KMS-11 (cell line): ENCODE data around the gene EFEMP1.

Experiments used
- H2AFZ ChIP-seq: fragments of 200-600 bp; sonication (generic); 2 replicates; pipeline ENCODE4 v1.6.1; 2016; ENCODE audit warnings: antibody characterized with exemption, mixed run types, low read depth
- H3K27ac ChIP-seq: fragments of 200-600 bp; sonication (generic); 2 replicates; pipeline ENCODE4 v1.6.1; 2016; ENCODE audit warnings: mild to moderate bottlenecking, mixed run types
- H3K27me3 ChIP-seq: fragments of 200-600 bp; sonication (generic); 2 replicates; pipeline ENCODE4 v1.6.1; 2017; ENCODE audit warnings: mild to moderate bottlenecking, low read depth, mixed run types, moderate library complexity; ENCODE audit not compliant: insufficient read depth
- H3K36me3 ChIP-seq: fragments of 200-600 bp; sonication (generic); 2 replicates; pipeline ENCODE4 v1.6.1; 2017; ENCODE audit warnings: mild to moderate bottlenecking, mixed run types; ENCODE audit not compliant: insufficient read depth
- H3K4me1 ChIP-seq: fragments of 200-600 bp; sonication (generic); 2 replicates; pipeline ENCODE4 v1.6.1; 2016; ENCODE audit warnings: mild to moderate bottlenecking, low read depth, mixed run types; ENCODE audit not compliant: poor library complexity, severe bottlenecking
- H3K4me2 ChIP-seq: fragments of 200-600 bp; sonication (generic); 2 replicates; pipeline ENCODE4 v1.7.0; 2016; ENCODE audit warnings: mild to moderate bottlenecking, mixed run types
- H3K4me3 ChIP-seq: fragments of 200-600 bp; sonication (generic); IDR thresholded peaks from 2 replicates; pipeline ENCODE4 v1.6.1; 2017; ENCODE audit warnings: low read depth, low read length, mixed read lengths; ENCODE audit not compliant: insufficient read depth
- H3K79me2 ChIP-seq: fragments of 200-600 bp; sonication (generic); 2 replicates; pipeline ENCODE4 v1.6.1; 2016; ENCODE audit warnings: low read depth, mixed run types; ENCODE audit not compliant: insufficient read depth
- H3K9ac ChIP-seq: fragments of 200-600 bp; sonication (generic); 2 replicates; pipeline ENCODE4 v1.6.1; 2016; ENCODE audit warnings: mild to moderate bottlenecking, mixed run types
- H4K20me1 ChIP-seq: fragments of 200-600 bp; sonication (generic); 2 replicates; pipeline ENCODE4 v1.6.1; 2016; ENCODE audit warnings: mild to moderate bottlenecking, mixed run types; ENCODE audit not compliant: insufficient read depth
- TF ChIP-seq, protein P1 (sequence below): fragments of 200-600 bp; sonication (generic); conservative IDR thresholded peaks from 2 replicates; pipeline ENCODE4 v1.6.1; 2017; ENCODE audit warnings: low read depth, mild to moderate bottlenecking, antibody characterized with exemption, low read length, moderate library complexity, mixed read lengths

EFEMP1 gene

DNA sequence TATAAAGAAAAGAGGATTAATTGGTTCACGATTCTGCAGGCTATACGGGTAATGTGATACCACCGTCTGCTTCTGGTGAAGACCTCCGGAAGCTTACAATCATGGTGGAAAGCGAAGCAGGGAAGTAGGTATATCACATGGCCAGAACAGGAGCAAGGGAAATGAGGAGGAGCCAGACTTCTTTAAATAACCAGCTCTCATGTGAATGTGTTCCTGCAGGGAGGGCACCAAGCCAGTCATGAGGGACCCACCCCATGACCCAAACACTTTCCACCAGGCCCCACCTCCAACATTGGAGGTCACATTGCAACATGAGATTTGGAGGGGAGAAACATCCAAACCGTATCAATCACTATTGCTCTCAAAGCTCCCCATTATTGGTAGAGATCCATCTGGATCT lies 61.8 kb downstream of the EFEMP1 start:
- H3K4me2 ChIP-seq = no peak overlapping the region

DNA sequence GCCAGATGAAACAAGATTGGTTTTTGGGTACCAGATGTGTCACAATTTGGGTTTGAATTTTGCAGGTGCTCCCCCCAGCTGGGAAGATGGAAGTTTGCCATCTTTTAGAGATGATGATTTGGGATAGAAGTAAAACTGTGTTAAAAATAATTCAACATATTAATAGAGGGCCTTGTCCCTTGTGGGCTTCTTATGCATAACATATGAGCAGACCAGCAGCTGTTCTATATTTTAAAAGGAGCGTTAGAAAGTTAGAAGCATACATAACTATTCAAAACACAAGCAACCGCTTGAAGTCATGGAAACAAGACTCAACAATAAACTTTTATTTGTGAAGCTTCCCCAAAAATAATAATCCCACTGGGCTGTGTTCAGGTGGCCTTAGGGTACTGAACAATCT lies 62.8 kb downstream of the EFEMP1 start:
- H3K4me2 ChIP-seq = no peak overlapping the region
- no peak overlapping the region for H2AFZ ChIP-seq
- no peaks in the 10 kb centered on the region for H3K79me2 ChIP-seq
- no peak overlapping the region for H3K9ac ChIP-seq
- H3K27me3 ChIP-seq = no peaks in the 10 kb centered on the region
- TF ChIP-seq, protein P1, sequence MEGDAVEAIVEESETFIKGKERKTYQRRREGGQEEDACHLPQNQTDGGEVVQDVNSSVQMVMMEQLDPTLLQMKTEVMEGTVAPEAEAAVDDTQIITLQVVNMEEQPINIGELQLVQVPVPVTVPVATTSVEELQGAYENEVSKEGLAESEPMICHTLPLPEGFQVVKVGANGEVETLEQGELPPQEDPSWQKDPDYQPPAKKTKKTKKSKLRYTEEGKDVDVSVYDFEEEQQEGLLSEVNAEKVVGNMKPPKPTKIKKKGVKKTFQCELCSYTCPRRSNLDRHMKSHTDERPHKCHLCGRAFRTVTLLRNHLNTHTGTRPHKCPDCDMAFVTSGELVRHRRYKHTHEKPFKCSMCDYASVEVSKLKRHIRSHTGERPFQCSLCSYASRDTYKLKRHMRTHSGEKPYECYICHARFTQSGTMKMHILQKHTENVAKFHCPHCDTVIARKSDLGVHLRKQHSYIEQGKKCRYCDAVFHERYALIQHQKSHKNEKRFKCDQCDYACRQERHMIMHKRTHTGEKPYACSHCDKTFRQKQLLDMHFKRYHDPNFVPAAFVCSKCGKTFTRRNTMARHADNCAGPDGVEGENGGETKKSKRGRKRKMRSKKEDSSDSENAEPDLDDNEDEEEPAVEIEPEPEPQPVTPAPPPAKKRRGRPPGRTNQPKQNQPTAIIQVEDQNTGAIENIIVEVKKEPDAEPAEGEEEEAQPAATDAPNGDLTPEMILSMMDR = no peak
- H3K4me3 ChIP-seq = no peak overlapping the region
- H3K36me3 ChIP-seq = no peaks in the 10 kb centered on the region
- no peak overlapping the region for H3K27ac ChIP-seq
- H4K20me1 ChIP-seq = no peaks in the 10 kb centered on the region
- no peaks in the 10 kb centered on the region for H3K4me1 ChIP-seq

More for the DNA sequence above, 61.8 kb downstream of the EFEMP1 start:
- no peak overlapping the region for H3K27ac ChIP-seq
- H3K27me3 ChIP-seq = no peaks in the 10 kb centered on the region
- H3K4me1 ChIP-seq = no peaks in the 10 kb centered on the region
- no peaks in the 10 kb centered on the region for H3K36me3 ChIP-seq
- no peak overlapping the region for H2AFZ ChIP-seq
- H3K79me2 ChIP-seq = no peaks in the 10 kb centered on the region
- H3K9ac ChIP-seq = no peak overlapping the region
- H3K4me3 ChIP-seq = no peak overlapping the region
- H4K20me1 ChIP-seq = no peaks in the 10 kb centered on the region
- TF ChIP-seq, protein P1 = no peak

DNA sequence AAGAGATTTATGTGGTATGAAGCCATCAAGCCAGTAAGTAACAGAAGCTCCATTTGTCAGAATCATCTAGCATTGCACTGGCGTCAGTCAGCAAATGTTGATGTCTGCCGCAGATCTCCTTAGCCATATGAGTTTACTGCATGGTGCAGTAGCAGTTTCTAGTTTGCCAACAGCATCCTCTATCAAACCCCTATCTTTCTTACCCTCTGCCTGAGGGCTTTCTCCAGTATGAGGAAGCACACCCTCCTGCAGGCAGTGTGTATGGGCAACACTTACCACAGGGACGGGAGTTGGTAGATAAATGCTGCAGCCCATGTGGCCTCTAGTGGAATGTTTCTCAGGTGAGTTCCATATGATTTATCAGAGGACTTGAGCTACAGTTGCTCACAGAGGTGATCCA lies 63.7 kb downstream of the EFEMP1 start:
- no peaks in the 10 kb centered on the region for H4K20me1 ChIP-seq
- TF ChIP-seq, protein P1 = no peak
- no peaks in the 10 kb centered on the region for H3K36me3 ChIP-seq
- H3K4me2 ChIP-seq = no peak overlapping the region
- H3K27ac ChIP-seq = no peak overlapping the region
- H2AFZ ChIP-seq = no peak overlapping the region
- H3K9ac ChIP-seq = no peak overlapping the region
- H3K27me3 ChIP-seq = no peaks in the 10 kb centered on the region
- H3K4me3 ChIP-seq = no peak overlapping the region
- no peaks in the 10 kb centered on the region for H3K79me2 ChIP-seq
- no peaks in the 10 kb centered on the region for H3K4me1 ChIP-seq

DNA sequence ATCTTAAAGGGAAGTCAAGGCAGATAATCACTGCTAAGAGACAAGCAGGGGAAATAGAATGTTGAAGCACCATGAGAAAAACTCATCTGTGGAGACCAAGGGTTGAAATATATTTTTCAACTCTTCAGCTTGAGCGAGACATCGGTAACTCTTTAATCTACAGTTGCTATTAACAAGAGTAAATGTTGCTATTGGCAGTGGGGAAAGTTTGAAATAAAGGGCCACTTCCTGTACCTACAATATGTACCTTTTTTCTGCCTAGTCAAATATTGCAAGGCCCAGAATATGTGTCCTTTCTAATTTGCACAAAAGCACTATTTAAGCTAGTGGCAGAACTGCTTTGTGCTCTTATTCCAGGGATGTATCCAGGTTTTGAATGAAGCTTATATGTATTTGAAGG lies 65.8 kb downstream of the EFEMP1 start:
- no peaks in the 10 kb centered on the region for H3K27me3 ChIP-seq
- H3K4me2 ChIP-seq = no peak overlapping the region
- TF ChIP-seq, protein P1 = no peak

More for the DNA sequence above, 65.8 kb downstream of the EFEMP1 start:
- no peaks in the 10 kb centered on the region for H4K20me1 ChIP-seq
- H3K36me3 ChIP-seq = no peaks in the 10 kb centered on the region
- no peak overlapping the region for H2AFZ ChIP-seq
- H3K9ac ChIP-seq = no peak overlapping the region
- H3K4me1 ChIP-seq = no peaks in the 10 kb centered on the region
- no peaks in the 10 kb centered on the region for H3K79me2 ChIP-seq
- H3K27ac ChIP-seq = no peak overlapping the region
- H3K4me3 ChIP-seq = no peak overlapping the region
